GM19035 (cell line): ENCODE measurements around the gene RAB20.
"Not testable (repeated sequence)": the region's sequence is repeated elsewhere in the genome, so short reads cannot be mapped to it uniquely, and the experiment has no call there.

ENCODE experiments used
- ATAC-seq: cut with Tn5 transposase; IDR thresholded peaks from one replicate; pipeline ENCODE4 v1.9.1; 2021; ENCODE audit not compliant: unreplicated experiment

The RAB20 gene

GRCh38 chr13:110495376-110495775 lies 66.1 kb downstream of the RAB20 start:
- no peak for ATAC-seq

- ATAC-seq: no peak
These were observed 67.9 kb downstream of the RAB20 start for GRCh38 chr13:110493613-110494012.

GRCh38 chr13:110492679-110493593 lies 68.6 kb downstream of the RAB20 start:
- no peak for ATAC-seq

- no peak for ATAC-seq
These were observed 69.4 kb downstream of the RAB20 start for GRCh38 chr13:110491869-110492678.

GRCh38 chr13:110490009-110490770 lies 71.3 kb downstream of the RAB20 start:
- ATAC-seq: no peak

GRCh38 chr13:110486880-110487279 lies 74.6 kb downstream of the RAB20 start:
- ATAC-seq: not testable (repeated sequence)

GRCh38 chr13:110486061-110486715 lies 75.3 kb downstream of the RAB20 start:
- no peak for ATAC-seq

- no peak for ATAC-seq
These were observed 75.9 kb downstream of the RAB20 start for GRCh38 chr13:110485604-110486003.

GRCh38 chr13:110484290-110485048 lies 77.1 kb downstream of the RAB20 start:
- no peak for ATAC-seq

- no peak for ATAC-seq
These were observed 78.0 kb downstream of the RAB20 start for GRCh38 chr13:110483386-110483968.

- ATAC-seq: no peak
These were observed 81.4 kb downstream of the RAB20 start for GRCh38 chr13:110480161-110480560.

- no peak for ATAC-seq
These were observed 81.9 kb downstream of the RAB20 start for GRCh38 chr13:110479648-110480047.

GRCh38 chr13:110479215-110479545 lies 82.3 kb downstream of the RAB20 start:
- ATAC-seq: no peak

GRCh38 chr13:110478405-110479214 lies 82.9 kb downstream of the RAB20 start:
- no peak for ATAC-seq

GRCh38 chr13:110477706-110478245 lies 83.7 kb downstream of the RAB20 start:
- ATAC-seq: no peak

- ATAC-seq: no peak
These were observed 85.3 kb downstream of the RAB20 start for GRCh38 chr13:110476220-110476617.

GRCh38 chr13:110475550-110476219 lies 85.8 kb downstream of the RAB20 start:
- ATAC-seq: no peak

GRCh38 chr13:110475117-110475516 lies 86.4 kb downstream of the RAB20 start:
- no peak for ATAC-seq
